ENCODE measurements around the gene NTM. TPM values are rescaled to one million over a fixed set of nuclear protein-coding genes. Genes with fewer than 3 reads are reported as not detected.

The NTM gene
- polyA plus RNA-seq, 1 donor from 2014 or later = 39.4 TPM

DNA sequence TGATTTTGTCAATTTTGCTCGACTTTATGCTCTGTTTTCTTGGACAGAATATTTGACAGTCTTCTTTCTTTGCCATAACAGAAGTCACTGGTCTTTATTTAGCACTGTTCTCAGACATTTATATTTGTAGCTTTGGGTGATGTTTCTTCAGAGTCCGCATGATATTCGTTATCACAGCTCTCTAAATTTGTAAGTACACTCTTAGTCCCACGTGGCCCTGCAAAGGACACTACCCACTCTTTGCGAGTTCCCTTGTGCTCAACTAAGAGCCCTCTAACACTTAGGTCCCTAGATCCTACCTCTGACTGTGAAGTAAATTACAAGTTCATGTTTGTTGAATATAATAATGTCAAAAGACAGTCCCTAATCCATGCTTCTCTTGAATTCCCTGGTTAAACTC lies 651.9 kb downstream of the NTM start:
- Histone ChIP-seq H3K79me2 (replicated peaks; ENCODE audit: insufficient read depth, low read length) (no peaks in the 10 kb centered on the region), H3K9me2 (ENCODE audit: insufficient read depth, low read length) (no peaks in the 10 kb centered on the region), H3K27ac (ENCODE audit: low read length) (no peak overlapping the region), H3K9me3 (ENCODE audit: low read length) (no peaks in the 10 kb centered on the region), H3K36me3 (ENCODE audit: insufficient read depth, low read length) (no peaks in the 10 kb centered on the region), H3K4me2 (ENCODE audit: low read length) (no peak overlapping the region), H2AFZ (ENCODE audit: low read depth, low read length) (no peak overlapping the region), H3K27me3 (ENCODE audit: insufficient read depth, low read depth, low read length) (no peaks in the 10 kb centered on the region), H4K20me1 (ENCODE audit: insufficient read depth) (no peaks in the 10 kb centered on the region), H3F3A (ENCODE audit: insufficient read depth, low read length, poor library complexity, severe bottlenecking) (no peaks in the 10 kb centered on the region), H3K9ac (ENCODE audit: low read length) (no peak overlapping the region), H3K4me3 (ENCODE audit: low read length) (no peak overlapping the region)
- TF ChIP-seq MXI1 (conservative IDR thresholded peaks at IDR 0.05; ENCODE audit: poor library complexity, severe bottlenecking) = no peak
- TF ChIP-seq, protein P1, sequence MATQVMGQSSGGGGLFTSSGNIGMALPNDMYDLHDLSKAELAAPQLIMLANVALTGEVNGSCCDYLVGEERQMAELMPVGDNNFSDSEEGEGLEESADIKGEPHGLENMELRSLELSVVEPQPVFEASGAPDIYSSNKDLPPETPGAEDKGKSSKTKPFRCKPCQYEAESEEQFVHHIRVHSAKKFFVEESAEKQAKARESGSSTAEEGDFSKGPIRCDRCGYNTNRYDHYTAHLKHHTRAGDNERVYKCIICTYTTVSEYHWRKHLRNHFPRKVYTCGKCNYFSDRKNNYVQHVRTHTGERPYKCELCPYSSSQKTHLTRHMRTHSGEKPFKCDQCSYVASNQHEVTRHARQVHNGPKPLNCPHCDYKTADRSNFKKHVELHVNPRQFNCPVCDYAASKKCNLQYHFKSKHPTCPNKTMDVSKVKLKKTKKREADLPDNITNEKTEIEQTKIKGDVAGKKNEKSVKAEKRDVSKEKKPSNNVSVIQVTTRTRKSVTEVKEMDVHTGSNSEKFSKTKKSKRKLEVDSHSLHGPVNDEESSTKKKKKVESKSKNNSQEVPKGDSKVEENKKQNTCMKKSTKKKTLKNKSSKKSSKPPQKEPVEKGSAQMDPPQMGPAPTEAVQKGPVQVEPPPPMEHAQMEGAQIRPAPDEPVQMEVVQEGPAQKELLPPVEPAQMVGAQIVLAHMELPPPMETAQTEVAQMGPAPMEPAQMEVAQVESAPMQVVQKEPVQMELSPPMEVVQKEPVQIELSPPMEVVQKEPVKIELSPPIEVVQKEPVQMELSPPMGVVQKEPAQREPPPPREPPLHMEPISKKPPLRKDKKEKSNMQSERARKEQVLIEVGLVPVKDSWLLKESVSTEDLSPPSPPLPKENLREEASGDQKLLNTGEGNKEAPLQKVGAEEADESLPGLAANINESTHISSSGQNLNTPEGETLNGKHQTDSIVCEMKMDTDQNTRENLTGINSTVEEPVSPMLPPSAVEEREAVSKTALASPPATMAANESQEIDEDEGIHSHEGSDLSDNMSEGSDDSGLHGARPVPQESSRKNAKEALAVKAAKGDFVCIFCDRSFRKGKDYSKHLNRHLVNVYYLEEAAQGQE (IDR thresholded peaks at IDR 0.05; ENCODE audit: borderline replicate concordance) = no peak
- no peak for TF ChIP-seq EP300 (conservative IDR thresholded peaks at IDR 0.05; ENCODE audit: poor library complexity, severe bottlenecking)
- TF ChIP-seq RAD21 (conservative IDR thresholded peaks at IDR 0.05) = no peak
- no peak for TF ChIP-seq EZH2 (IDR thresholded peaks at IDR 0.05; ENCODE audit: borderline replicate concordance, insufficient read depth, low read length, poor library complexity, severe bottlenecking)
- TF ChIP-seq SMC3 (conservative IDR thresholded peaks at IDR 0.05; ENCODE audit: poor library complexity) = no peak

DNA sequence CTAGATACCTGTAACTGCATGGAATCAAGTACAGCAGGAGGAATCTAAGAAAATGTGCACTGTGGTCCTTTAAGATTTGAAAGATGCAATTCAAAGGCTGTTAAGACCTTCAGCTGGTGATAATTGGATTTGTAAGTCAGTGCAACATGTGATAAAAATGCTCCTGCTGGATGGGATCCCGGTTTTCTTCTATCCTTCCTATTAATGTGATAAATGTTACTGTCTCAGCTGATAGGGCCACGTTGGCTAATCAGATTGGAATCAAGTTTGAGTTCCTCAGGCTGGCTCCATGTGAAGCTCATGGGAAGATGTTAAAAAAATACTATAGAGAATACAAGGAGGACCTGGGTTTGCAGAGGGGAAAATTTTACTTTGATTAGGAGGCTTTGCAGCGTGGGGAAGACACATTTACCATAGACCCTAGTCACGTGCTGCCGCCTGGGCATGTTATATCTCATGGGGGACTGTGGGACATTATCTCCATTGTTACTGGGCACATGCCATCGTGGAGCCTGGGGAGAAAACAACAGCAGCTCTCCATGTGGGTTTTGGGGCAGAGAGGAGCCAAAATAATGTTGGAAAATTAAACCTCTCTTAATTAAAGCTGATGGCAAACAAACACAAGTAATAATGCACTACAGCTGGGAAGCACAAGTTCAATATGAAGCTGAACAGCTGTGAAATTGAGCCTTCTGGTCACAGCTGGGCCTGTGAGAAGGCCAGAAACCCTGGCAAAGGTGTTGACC lies 652.5 kb downstream of the NTM start:
- Histone ChIP-seq H3K79me2 (replicated peaks; ENCODE audit: insufficient read depth, low read length) (no peaks in the 10 kb centered on the region), H3K4me2 (ENCODE audit: low read length) (no peak overlapping the region), H2AFZ (ENCODE audit: low read depth, low read length) (no peak overlapping the region), H3K9me3 (ENCODE audit: low read length) (no peaks in the 10 kb centered on the region), H3K9me2 (ENCODE audit: insufficient read depth, low read length) (no peaks in the 10 kb centered on the region), H3K9ac (ENCODE audit: low read length) (no peak overlapping the region), H4K20me1 (ENCODE audit: insufficient read depth) (no peaks in the 10 kb centered on the region), H3K27me3 (ENCODE audit: insufficient read depth, low read depth, low read length) (no peaks in the 10 kb centered on the region), H3K4me3 (ENCODE audit: low read length) (no peak overlapping the region), H3F3A (ENCODE audit: insufficient read depth, low read length, poor library complexity, severe bottlenecking) (no peaks in the 10 kb centered on the region), H3K27ac (ENCODE audit: low read length) (no peak overlapping the region), H3K36me3 (ENCODE audit: insufficient read depth, low read length) (no peaks in the 10 kb centered on the region)
- TF ChIP-seq SMC3 (conservative IDR thresholded peaks at IDR 0.05; ENCODE audit: poor library complexity) = no peak
- TF ChIP-seq MXI1 (conservative IDR thresholded peaks at IDR 0.05; ENCODE audit: poor library complexity, severe bottlenecking) = no peak
- no peak for TF ChIP-seq POLR2AphosphoS5 (IDR thresholded peaks at IDR 0.05)
- TF ChIP-seq RAD21 (conservative IDR thresholded peaks at IDR 0.05) = no peak
- no peak for TF ChIP-seq TAF1 (IDR thresholded peaks at IDR 0.05; ENCODE audit: low read depth)
- TF ChIP-seq EZH2 (IDR thresholded peaks at IDR 0.05; ENCODE audit: borderline replicate concordance, insufficient read depth, low read length, poor library complexity, severe bottlenecking) = no peak
- no peak for TF ChIP-seq EP300 (conservative IDR thresholded peaks at IDR 0.05; ENCODE audit: poor library complexity, severe bottlenecking)
- TF ChIP-seq, protein P2, sequence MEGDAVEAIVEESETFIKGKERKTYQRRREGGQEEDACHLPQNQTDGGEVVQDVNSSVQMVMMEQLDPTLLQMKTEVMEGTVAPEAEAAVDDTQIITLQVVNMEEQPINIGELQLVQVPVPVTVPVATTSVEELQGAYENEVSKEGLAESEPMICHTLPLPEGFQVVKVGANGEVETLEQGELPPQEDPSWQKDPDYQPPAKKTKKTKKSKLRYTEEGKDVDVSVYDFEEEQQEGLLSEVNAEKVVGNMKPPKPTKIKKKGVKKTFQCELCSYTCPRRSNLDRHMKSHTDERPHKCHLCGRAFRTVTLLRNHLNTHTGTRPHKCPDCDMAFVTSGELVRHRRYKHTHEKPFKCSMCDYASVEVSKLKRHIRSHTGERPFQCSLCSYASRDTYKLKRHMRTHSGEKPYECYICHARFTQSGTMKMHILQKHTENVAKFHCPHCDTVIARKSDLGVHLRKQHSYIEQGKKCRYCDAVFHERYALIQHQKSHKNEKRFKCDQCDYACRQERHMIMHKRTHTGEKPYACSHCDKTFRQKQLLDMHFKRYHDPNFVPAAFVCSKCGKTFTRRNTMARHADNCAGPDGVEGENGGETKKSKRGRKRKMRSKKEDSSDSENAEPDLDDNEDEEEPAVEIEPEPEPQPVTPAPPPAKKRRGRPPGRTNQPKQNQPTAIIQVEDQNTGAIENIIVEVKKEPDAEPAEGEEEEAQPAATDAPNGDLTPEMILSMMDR (IDR thresholded peaks at IDR 0.05; ENCODE audit: poor library complexity, severe bottlenecking) = no peak
- TF ChIP-seq, protein P1 (IDR thresholded peaks at IDR 0.05; ENCODE audit: borderline replicate concordance) = no peak

Measured in neural cell (in vitro differentiated cells).